Left lung (tissue), 10 donors: ENCODE results near the gene SBK3. TPM values are rescaled to one million over a fixed set of nuclear protein-coding genes. Genes with fewer than 3 reads are reported as not detected.

ENCODE experiments used
- ATAC-seq: fragments of 200-7000 bp; cut with Tn5 transposase; one replicate; pipeline ENCODE4 v1.9.1; 2020; ENCODE audit warnings: moderate library complexity
- DNase-seq, 4 donors: peaks; one replicate each; pipeline ENCODE4 v3.0.0-alpha.2; 2013 to 2020
- H3K27ac ChIP-seq, 2 donors: fragments of 200-600 bp; sonication (generic) in 1 of 2; one replicate each; pipeline versions ENCODE4 v1.5.0 to v1.8.0; 2020 to 2021
- H3K27me3 ChIP-seq, 2 donors: fragments of 200-600 bp; sonication (generic) in 1 of 2; one replicate each; pipeline versions ENCODE4 v1.5.0 to v1.8.0; 2020 to 2021
- H3K36me3 ChIP-seq, 2 donors: fragments of 200-600 bp; sonication (generic) in 1 of 2; one replicate each; pipeline versions ENCODE4 v1.5.0 to v1.8.0; 2020 to 2021
- H3K4me1 ChIP-seq, 2 donors: fragments of 200-600 bp; one replicate each; pipeline ENCODE4 v1.8.0; 2021
- H3K4me3 ChIP-seq, 2 donors: fragments of 200-600 bp; sonication (generic) in 1 of 2; one replicate each; pipeline versions ENCODE4 v1.5.0 to v1.8.0; 2020 to 2021; ENCODE audit warnings: mild to moderate bottlenecking in 1 of 2
- H3K9me3 ChIP-seq, 2 donors: fragments of 200-600 bp; sonication (generic) in 1 of 2; one replicate each; pipeline versions ENCODE4 v1.5.0 to v1.8.0; 2020 to 2021
- intact Hi-C, 2 donors: fragments of 100-400 bp; cut with DNase I; formaldehyde crosslinking; loops; one replicate each; pipeline versions ENCODE4 v1.11.2 to v1.14.2; 2022
- polyA plus RNA-seq, 6 donors: library from polyadenylated mRNA; unstranded; fragments of 120-200 nt; gene quantifications; one replicate each; pipeline ENCODE4 v1.2.1, GENCODE V29; 2013; ENCODE audit not compliant: insufficient read length in 6 of 6
- total RNA-seq, 2 donors: library from RNA; stranded (reverse); fragmentation: NEBNext Ultra II Directional; extraction: Animal tissue kit (Norgen Biotek cat#: 25700); gene quantifications; one replicate each; pipeline ENCODE4 v1.2.1, GENCODE V29; 2021
- TF ChIP-seq, protein P1 (sequence below), 2 donors: fragments of 200-600 bp; sonication (generic) in 1 of 2; IDR thresholded peaks; one replicate each; pipeline versions ENCODE4 v1.5.0 to v1.8.0; 2021; ENCODE audit warnings: antibody characterized with exemption in 2 of 2
- donor health status: DM: no; HTN: yes; CAD: no.
- donor health status: DM: no; HTN: no; CAD: no.

The SBK3 gene
- total and polyA plus RNA-seq, 8 donors = 0.26 to 1.7 (median 0.59) TPM

DNA sequence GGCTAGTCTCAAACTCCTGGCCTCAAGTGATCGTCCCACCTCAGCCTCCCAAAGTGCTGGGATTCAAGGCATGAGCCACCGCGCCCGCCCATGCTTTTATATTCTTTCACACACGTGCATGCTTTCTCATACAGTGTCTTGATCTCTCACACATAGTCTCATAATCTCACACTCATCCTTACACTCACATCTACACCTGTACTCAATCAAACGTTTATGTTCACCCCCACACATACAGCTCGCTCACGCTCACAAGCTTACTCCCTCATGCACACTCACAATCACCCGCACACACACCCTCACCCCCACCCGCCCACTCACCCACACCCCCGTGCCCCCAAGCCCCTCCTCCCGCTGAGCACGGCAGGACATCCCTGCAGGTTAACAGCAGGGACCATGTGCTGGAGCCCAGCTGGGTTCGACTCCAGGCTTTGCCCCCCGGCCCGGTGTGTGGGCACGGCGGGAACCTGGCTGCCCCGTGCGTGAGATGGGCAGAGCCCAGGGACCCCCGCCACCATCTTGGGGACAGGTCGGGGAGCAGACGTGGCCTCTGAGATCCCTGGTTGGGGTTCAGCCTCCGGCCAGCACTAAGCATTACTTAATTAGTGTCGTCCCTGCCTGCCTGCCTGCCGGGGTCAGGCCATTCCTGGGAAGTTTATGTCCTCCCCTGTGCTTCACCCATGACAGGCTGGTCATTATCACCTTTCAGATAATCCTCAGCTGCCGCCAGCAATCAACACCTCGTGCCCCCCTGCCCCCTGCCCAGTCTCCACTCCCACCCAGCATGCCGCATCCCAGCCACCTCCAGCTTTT lies 19.8 kb downstream of the SBK3 start:
- Histone ChIP-seq H3K27ac (no peak overlapping the region), H3K9me3 (no peaks in the 10 kb centered on the region), H3K4me3 (no peak overlapping the region), H3K36me3 (no peaks in the 10 kb centered on the region), H3K27me3 (peaks cover 0 to 24% of the 10 kb centered on the region in 2 donors), H3K4me1 (peaks cover 0 to 7% of the 10 kb centered on the region in 2 donors)
- intact Hi-C loops = no loop called here
- TF ChIP-seq, protein P1, sequence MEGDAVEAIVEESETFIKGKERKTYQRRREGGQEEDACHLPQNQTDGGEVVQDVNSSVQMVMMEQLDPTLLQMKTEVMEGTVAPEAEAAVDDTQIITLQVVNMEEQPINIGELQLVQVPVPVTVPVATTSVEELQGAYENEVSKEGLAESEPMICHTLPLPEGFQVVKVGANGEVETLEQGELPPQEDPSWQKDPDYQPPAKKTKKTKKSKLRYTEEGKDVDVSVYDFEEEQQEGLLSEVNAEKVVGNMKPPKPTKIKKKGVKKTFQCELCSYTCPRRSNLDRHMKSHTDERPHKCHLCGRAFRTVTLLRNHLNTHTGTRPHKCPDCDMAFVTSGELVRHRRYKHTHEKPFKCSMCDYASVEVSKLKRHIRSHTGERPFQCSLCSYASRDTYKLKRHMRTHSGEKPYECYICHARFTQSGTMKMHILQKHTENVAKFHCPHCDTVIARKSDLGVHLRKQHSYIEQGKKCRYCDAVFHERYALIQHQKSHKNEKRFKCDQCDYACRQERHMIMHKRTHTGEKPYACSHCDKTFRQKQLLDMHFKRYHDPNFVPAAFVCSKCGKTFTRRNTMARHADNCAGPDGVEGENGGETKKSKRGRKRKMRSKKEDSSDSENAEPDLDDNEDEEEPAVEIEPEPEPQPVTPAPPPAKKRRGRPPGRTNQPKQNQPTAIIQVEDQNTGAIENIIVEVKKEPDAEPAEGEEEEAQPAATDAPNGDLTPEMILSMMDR (IDR thresholded peaks at IDR 0.05) = no peak
- DNase-seq (no peak), ATAC-seq (no peak)

DNA sequence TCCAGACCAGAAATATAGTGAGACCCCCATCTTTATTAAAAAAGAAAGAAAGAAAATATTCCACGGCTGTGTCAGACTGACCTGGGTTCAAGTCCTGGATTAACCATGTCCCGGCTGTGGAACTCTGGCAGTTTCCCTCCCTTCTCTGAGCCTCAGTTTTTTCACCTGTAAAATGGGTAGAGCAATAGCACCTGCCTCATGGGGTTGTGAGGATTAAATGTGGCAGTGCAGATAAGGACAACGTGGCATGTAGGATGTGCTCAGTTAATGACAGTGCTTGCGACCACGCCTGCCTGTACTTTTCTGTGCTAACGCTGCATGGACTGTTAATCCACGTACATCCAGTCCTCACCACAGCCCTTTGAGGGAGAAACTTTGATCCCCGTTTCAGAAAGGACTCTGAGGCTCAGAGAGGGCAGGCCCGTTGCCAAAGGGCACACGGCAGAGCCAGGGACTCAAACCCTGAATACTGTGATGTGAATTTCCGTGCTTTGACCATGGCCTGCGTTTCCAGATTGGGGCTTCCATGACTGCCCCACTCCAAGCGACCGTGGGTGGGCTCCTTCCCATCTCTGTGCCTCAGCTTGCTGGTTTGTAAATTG lies 24.6 kb downstream of the SBK3 start:
- TF ChIP-seq, protein P1 (IDR thresholded peaks at IDR 0.05) = no peak
- peaks cover 0 to 4% of the 10 kb centered on the region in 2 donors for H3K27me3 ChIP-seq
- H3K27ac ChIP-seq = no peak overlapping the region
- H3K4me3 ChIP-seq = no peak overlapping the region
- no peaks in the 10 kb centered on the region for H3K36me3 ChIP-seq
- no peak for DNase-seq
- no peaks in the 10 kb centered on the region for H3K4me1 ChIP-seq
- intact Hi-C loops = no loop called here
- no peaks in the 10 kb centered on the region for H3K9me3 ChIP-seq
- ATAC-seq = no peak

DNA sequence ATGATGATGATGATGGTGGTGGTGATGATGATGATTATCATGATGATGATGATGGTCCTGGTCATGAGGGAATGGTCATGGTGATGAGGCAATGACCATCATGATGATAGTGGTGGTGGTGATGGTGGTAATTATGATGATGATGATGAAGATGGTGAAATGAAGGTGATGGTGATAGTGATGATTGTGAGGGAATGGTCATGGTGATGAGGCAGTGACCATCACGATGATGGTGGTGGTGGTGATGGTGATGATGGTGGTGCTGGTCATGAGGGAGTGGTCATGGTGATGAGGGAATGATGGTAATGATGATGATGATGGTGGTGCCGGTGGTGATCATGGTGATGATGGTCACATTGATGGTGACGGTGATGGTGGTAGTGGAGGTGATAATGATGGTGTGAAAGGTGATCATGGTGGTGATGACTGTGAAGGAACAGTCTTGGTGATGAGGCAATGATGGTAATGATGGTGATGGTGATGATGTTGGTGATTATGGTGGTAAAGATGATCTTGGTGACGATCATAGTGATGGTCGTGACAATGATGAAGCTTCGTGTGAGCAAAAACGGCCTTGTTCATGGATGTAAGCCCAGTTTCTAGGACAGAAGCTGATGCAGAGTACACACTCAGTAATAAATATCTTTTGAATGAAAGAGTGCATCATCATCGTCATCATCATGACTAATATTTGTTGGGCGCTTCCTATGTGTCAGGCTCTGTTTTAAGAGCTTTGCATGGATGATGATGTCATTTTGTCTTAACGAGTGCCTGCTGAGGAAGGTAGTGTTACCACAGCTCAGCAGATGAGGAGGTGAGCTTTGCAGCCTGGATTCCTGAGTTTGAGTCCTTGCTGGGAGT lies 25.7 kb downstream of the SBK3 start:
- Histone ChIP-seq H3K4me1 (no peaks in the 10 kb centered on the region), H3K36me3 (no peaks in the 10 kb centered on the region), H3K4me3 (no peak overlapping the region), H3K27me3 (peaks cover 0 to 5% of the 10 kb centered on the region in 2 donors), H3K27ac (no peak overlapping the region), H3K9me3 (no peaks in the 10 kb centered on the region)
- intact Hi-C loops = loop anchor here in 1 of 2 donors (10.0 kb wide), 1 partner anchor 85 kb away; the partner anchor contains the start of genes ZNF524 and ZNF865
- DNase-seq = no peak
- ATAC-seq = no peak
- TF ChIP-seq, protein P1 (IDR thresholded peaks at IDR 0.05) = no peak

DNA sequence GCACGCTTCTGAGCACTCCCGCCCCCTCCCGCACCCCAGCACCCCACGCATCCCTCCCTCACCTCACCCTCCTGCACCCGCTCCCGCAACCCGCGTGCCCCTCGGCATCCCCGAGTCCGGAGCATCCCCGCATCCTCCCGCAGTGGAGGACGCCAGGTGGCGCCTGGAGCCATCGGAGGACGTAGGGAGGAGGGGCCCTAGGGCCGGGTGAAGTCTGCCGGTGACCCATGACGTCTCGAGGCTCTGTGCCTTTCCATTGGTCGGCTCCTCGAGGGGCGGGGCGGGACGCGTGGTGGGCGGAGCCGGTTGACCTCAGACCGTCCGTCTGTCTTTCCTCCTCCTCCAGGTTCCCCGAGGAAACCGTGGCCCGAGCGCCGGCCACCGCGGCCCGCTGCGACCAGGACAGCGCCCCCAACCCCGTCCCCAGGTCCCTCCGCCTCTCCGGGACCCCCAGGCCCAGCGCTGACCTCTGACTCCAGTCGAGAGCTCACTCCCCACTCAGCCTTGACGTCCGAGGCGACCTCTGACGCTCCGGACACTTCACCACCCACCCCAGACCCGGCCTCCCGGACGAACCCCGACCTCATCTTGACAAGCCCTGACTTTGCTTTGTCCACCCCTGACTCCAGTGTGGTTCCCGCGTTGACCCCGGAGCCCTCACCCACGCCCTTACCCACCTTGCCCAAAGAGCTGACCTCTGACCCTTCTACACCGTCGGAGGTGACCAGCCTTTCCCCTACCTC lies 28.3 kb downstream of the SBK3 start:
- H3K4me3 ChIP-seq = peak overlapping the region; percentile 31 to 46
- H3K27ac ChIP-seq = peak overlapping the region; percentile 74 to 76
- no peaks in the 10 kb centered on the region for H3K4me1 ChIP-seq
- H3K27me3 ChIP-seq = peaks cover 0 to 13% of the 10 kb centered on the region in 2 donors
- TF ChIP-seq, protein P1 (IDR thresholded peaks at IDR 0.05) = peak; percentile 40 to 67
- peak; percentile 100 for ATAC-seq
- H3K36me3 ChIP-seq = no peaks in the 10 kb centered on the region
- intact Hi-C loops = loop anchor here in 1 of 2 donors (10.0 kb wide), 1 partner anchor 88 kb away; the partner anchor contains the start of genes ZNF524 and ZNF865
- H3K9me3 ChIP-seq = no peaks in the 10 kb centered on the region
- peak; percentile 84 to 97 (median 94) for DNase-seq
